LNCaP clone FGC (cell line): Measurements from ENCODE around the gene STK24.

ENCODE experiments used
- DNase-seq: peaks from one replicate; pipeline ENCODE4 v3.0.0-alpha.2; 2011; ENCODE audit warnings: low read depth
- H3K4me3 ChIP-seq: 2 replicates; pipeline ENCODE4 v1.5.1; 2011; ENCODE audit warnings: mild to moderate bottlenecking, low read depth, low read length, control low read depth
- CTCF ChIP-seq: IDR thresholded peaks from 2 replicates; pipeline ENCODE4 v1.5.1; 2012; ENCODE audit warnings: mild to moderate bottlenecking; ENCODE audit not compliant: control insufficient read depth, insufficient read depth; ENCODE audit errors: extremely low read depth

The STK24 gene

GRCh38 chr13:98505217-98505616 is 71.7 kb downstream of the STK24 start:
- TF ChIP-seq CTCF = no peak
- DNase-seq = no peak
- no peak overlapping the region for H3K4me3 ChIP-seq

GRCh38 chr13:98504371-98504963 is 72.4 kb downstream of the STK24 start:
- no peak overlapping the region for H3K4me3 ChIP-seq
- TF ChIP-seq CTCF = no peak
- DNase-seq = no peak

DNA sequence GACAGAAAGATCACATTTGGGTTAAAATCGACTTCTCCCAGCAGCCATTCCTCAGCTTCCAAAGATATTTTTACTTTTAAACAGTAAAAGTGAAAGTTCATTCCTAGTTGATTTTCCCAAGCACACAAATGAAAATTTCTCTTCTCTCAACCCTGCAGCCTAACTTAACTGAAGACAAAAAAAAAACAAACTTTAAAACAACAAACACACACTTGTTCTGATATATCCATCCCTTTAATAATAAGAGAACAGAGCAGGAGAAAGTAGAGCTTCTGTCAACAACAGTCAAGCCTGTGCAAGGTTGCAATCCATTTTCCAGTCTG is 72.9 kb downstream of the STK24 start:
- no peak for DNase-seq
- no peak overlapping the region for H3K4me3 ChIP-seq
- TF ChIP-seq CTCF = no peak

- no peak for TF ChIP-seq CTCF
- H3K4me3 ChIP-seq = no peak overlapping the region
- no peak for DNase-seq
These were observed 73.5 kb downstream of the STK24 start for GRCh38 chr13:98503175-98504028.

- no peak overlapping the region for H3K4me3 ChIP-seq
- no peak for TF ChIP-seq CTCF
- no peak for DNase-seq
These were observed 75.9 kb downstream of the STK24 start for GRCh38 chr13:98500963-98501421.

DNA sequence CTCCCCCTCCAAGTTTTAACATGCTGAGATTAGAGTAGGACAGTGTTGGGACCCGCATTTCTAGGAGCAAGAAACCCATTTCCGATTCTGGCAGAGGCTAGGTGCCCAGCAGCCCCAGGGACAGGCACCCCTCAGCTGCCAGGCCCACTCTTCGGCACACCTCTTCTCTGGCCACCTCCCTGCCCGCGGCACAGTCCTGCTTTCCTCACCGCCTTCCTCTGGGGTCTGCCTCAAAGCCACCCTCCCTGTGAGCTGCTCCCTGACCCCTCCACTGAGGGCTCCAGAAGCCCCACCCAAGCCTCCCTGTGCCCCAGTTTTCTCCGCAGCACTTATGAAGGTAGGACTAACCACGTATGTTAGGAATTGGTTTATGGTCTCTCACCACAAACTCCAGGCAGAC is 79.9 kb downstream of the STK24 start:
- DNase-seq = no peak
- TF ChIP-seq CTCF = no peak
- H3K4me3 ChIP-seq = no peak overlapping the region

- no peak for TF ChIP-seq CTCF
- H3K4me3 ChIP-seq = no peak overlapping the region
- DNase-seq = no peak
These were observed 80.5 kb downstream of the STK24 start for GRCh38 chr13:98496479-98496791.
